GM18502 (cell line): ENCODE data around the gene IL1RL2.

ENCODE experiments used
- ATAC-seq: cut with Tn5 transposase; IDR thresholded peaks from one replicate; pipeline ENCODE4 v1.9.1; 2021; ENCODE audit warnings: mild to moderate bottlenecking; ENCODE audit not compliant: unreplicated experiment, poor library complexity

Gene IL1RL2

DNA sequence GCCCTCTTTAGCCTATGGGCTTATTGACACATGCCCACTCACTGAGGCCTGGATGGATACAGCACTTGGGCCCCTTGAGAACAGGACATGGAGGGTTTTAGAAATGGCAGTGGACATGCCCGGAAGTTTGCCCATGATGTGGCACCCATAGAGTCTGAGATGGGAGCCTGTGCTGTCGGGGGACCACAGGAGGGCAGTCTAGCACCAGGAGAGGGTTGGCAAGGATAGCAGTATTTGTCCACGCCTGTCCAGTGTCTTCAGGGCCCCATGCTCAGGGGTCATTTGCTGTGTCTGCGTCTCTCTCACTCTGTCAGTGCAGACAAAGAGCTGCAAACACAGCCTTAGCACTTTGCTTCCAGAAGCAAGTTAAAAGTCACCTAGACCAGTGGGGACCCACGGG lies 48.7 kb downstream of the IL1RL2 start:
- no peak for ATAC-seq

DNA sequence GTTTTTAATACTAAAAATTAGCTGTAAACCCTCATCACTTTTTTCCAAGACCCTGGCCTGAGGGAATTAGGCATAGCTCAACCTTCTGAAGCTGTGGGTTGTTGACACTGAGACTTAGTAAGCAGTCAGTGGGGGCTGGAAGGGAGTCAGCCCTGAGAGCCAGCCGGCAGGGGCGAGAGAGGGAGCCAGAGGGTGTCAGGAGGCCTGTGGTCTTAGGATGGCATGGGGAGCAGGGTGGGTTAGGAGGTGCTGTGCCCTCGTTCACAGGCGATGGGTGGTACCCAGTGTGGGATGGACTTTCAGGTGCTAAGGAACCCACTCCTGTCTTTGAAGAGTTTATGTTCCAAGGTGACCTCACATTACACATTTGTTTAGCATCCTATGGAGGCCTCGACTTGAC lies 49.3 kb downstream of the IL1RL2 start:
- ATAC-seq, result no peak

DNA sequence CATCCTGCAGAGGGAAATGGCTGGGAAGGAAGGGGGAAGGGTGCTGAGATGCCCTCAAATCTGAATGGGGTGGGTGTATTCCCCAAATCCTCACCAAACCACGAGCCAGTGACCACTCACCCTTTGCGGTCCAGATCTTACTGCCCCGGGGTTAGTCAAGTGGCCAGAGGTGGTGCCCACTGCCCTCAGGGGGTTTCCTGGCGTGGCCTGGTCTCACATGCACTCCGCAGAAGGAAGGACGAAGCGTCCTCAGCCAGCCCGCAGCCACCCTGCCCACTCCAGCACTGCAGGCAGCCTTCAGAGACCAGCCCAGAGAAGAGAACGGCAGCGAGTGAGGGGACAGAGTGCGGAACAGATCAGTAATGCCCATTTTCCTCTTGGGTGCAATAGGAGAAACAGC lies 50.4 kb downstream of the IL1RL2 start:
- no peak for ATAC-seq

DNA sequence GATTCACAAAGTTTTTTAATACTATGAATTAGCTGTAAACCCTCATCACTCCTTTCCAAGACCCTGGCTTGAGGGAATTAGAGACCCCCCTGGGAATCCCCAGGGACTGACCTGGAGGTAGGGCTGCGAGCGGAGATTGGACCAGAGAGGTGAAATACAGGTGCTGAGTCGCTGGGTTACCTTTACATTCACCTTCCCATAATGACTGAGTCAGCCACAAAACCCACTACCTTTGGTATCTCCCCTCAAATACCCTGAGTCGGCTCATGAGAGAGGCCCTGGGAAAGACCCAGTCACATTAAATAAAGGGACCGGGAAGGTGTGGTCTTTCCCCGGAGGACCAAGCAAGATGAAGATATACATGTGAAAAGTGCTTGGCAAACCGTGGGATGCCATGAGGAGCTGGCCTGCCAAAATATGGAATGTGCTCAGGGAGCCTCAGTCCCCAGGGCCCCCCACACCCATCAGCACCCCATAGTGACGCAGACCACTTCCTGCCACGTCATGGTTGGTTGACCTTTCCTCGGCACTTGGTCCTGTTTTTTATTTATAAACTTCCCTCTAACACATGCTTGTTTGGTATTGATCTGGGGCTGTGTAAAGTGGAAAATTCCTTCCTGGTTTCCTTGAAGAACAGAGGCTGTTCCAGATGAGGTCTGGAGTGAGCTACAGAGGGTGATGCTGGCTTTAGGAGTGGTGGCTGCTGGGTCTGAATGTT lies 51.4 kb downstream of the IL1RL2 start:
- no peak for ATAC-seq

DNA sequence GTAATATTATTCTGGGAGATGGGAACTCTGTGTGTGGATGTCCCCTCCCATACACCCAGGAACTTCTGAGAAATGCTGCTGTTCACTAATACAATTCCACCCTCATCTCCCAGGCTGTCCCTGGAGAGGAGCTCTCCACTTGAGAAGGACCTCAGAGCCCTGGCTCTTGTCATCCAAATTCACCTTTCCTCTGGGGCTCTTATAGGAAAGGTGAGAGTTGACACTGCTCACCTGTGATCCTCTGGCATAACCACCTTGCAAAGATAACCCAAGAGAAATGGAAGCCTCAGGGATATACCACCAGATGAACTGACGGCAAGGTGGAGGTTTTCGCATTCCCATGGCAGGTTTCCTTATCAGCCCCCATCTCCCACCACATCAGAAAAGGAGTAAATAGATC lies 52.0 kb downstream of the IL1RL2 start:
- no peak for ATAC-seq

DNA sequence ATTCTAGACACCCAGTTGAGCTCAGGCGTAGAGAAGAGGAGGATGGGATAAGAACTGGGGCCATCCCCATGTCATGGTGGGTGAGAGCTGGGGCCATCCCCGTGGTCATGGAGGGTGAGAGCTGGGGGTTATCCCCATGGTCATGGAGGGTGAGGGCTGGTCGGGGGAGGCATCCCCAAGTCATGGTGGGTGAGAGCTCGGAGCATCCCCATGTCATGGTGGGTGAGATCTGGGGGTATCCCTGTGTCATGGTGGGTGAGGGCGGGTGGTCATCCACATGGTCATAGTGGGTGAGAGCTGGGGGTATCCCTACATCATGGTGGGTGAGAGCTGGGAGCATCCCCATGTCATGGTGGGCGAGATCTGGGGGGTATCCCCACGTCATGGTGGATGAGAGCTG lies 52.5 kb downstream of the IL1RL2 start:
- ATAC-seq, result no peak

DNA sequence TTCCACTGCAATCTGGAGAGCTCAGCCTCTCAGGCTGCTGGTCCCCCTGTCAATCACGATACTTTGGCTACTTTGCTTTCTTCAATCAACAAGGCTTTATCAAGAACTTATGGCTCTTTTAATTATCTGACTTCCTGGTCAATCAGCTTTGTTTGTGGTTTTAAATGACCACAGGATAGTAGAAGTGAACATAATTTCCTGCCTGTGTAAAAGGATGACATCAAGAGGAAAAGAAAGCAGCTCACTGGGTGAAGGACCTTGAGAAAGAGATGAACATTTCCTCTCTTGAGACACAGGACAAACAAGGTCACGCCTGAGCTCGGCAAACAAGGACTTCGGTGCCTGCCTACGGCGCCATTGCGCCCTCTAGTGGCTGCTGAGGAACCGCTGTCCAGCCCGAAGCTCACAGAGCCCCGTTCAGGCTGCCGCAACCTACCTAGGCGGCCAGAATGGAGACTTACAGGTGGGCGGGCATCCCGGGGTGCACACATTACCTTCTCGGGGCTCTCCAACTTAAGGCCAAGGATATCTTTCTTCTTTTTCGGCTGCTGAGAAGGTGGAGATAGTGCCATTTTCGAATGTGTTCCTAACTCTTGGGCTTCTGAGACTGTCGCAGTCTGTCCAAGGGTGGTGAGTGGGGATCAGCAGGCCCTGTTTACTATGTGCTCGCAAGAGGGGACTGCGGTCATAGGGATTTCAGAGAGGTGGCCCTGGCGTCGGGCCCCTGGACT lies 54.0 kb downstream of the IL1RL2 start:
- peak; percentile 93 for ATAC-seq

DNA sequence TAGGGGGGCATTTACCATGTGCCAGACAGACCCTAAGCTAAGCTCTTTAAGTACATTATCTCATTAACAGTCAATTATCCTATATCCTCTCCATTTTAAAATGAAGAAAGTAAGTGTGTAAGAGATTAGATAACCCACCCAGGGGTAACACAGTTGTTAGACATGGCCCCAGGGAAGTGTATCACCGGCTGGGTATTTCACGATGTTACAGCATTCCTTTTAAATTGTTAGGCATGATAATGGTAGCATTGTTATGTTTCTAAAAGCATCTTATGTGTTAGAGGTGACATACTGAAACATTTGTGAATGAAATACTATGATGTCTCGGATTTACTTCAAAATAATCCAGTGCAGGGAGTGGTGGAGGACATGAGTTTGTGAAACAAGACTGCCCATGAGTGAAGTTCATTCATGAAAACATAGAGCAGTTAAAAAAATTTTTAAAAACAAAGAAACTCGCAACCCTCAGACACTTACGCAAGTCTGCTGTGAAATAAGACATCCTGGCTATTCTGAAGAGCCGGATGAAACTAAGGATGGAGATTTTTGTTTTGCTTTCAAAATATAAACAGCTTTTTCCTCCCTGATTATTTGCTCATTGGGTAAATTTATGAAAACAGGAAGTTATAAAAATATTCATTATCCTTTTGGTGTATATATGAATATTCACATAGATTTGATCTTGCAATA lies 54.9 kb downstream of the IL1RL2 start:
- no peak for ATAC-seq

DNA sequence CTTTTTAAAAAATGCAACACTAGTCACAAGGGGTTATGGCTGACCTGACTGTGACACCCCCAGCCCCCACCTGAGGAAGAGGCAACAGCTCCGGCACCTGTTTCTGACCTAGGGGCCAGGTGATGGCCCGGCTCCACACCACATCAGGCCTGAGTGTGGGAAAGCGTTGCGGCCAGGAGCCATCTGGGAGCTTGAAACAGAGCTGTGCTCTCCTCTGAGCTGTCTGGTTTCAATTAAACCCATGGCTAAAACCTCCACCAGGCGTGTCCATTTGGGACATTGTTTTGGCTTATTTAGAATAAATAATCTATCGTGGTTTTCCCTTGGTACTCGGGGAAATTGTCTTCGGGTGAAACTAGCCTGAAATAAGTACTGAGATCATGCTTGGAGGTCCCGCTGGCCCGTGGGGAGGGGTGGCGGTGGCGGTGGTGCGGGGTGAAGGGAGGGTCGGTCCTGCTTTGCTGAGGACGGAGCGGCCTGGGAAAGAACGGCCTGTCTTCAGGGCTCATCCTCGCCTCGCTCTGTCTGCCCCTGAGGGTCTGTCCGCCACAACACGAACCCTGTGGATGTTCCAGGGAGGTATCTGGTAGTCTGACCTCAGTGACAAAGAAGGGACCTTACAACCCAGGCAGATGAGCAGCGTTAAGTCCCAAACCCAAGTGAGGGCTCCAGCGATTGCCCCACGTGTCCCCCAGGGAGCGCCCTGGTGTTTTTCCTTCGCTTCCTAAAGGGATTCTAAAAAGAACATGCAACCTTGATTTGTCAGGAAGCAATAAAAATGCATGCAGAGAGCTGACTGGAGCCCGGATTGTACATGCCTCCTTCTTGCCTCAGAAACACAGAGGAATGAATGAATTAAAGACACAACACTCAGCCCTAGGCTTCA lies 58.7 kb downstream of the IL1RL2 start:
- no peak for ATAC-seq

DNA sequence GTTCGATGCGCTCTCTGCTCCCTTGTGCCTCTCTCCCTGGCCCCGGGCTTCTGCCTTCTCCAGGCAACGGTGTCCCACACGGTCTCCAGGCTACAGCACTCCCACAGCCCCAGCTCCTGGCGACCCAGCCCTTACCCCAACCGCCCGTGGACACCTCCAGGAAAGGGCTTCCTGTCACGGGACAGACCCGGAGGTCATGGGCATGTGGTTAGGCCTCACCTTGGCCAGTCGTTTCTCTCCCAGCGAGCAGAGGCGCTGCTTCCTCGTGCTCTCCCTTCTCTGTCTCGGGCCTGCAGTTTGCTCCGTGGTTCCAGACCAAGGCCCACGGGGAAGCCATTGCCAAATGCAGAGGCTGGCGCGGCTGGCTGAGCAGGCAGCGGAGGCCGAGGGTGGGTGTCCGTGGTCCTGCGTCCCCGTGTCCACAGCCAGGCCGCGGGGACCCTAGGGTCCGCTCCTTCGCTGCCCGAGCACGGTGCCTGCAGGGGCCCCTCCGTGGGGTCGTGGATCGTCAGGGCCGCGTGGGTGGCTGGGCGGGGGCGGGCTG lies 63.5 kb downstream of the IL1RL2 start:
- ATAC-seq, result no peak

DNA sequence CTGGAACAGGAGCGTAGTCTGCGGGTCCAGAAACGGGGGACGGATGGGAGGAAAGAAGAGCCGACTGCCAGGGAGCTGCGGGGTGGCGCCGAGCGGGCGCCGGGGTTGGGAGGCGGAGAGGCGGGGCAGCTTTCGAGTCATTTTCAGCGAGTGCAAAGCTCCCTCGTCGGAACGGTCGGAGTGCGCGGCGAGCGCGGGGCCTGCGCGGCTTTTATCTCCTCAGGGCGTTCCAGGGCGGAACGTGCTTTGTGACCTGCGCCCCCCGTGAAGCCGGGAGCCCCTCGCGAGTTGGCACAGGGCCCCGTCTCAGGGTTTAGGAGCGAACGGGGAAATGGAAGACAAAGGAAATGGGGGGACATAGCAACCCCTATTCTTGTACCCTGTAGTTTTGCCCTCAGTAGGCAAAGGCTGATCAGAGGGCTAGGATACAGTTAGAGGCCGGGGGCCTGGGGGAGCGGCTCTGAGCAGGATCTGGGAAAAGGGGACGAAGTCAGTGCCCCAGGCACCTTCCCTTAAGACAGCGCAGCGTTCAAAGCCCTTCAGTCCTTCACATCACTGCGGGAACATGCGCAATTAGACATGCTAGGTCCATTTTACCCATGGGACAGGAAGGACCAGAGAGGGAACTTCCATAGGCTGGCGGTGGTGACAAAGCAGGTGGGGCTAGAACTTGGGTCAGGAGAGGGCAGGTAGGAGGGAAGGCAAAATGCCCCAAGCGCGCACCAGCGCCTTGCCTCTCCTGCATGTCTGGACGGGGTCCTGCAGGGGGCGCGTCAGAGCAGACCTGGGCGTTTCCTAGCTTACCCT lies 64.4 kb downstream of the IL1RL2 start:
- peak; percentile 76 for ATAC-seq

DNA sequence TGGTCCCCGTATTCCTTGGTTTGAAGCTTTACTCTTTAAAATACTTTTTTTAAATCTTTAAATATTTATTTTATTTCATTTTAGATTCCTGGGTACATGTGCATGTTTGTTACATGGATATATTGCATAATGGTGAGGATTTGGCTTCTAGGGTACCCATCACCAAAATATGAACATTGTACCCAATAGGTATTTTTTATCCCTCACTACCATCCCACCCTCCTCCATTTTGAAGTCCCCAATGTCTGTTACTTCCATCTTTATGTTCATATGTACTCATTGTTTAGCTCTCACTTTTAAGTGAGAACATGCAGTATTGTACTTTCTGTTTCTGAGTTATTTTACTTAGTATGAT lies 65.0 kb downstream of the IL1RL2 start:
- no peak for ATAC-seq

DNA sequence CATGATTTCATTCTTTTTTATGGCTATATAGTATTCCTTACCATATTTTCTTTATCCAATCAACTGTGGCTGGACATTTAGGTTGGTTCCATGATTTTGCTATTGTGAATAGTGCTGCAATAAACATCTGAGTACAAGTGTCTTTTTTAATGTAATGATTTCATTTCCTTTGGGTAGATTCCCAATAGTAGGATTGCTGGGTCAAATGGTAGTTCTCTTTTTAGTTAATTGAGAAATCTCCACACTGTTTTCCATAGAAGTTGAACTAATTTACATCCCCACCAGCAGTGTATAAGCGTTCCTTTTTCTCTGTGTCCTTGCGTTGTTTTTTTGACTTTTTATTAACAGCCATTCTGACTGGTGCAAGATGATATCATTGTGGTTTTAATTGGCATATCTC lies 65.4 kb downstream of the IL1RL2 start:
- ATAC-seq, result no peak

DNA sequence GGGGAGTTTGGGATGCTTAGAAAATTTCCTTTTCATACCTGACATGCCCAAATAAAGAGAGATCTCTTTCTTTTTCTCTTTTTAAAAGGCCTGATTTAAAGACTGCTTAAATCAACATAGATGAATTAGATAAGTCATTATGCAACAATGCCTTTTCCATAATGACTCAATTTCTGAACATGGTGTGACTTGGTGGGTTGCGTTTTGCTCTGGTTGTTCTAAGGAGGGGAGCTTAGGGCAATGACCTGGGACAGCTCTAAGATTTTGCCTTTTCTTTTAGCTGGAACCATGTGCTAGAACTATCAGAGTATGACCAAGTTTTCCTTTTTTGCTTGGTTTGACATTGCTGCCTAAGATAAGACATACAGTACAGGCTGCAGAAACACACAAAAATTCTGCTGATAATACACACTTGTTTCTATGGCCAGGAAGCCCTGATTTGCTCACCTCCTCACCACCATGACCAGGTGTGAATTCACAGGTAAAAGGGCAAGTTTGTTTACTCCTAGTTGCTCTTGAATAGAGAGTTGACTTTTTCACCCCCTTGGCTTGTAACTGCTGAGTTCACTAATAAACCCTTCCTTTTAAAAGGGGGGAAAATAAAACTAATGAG lies 66.4 kb downstream of the IL1RL2 start:
- no peak for ATAC-seq

DNA sequence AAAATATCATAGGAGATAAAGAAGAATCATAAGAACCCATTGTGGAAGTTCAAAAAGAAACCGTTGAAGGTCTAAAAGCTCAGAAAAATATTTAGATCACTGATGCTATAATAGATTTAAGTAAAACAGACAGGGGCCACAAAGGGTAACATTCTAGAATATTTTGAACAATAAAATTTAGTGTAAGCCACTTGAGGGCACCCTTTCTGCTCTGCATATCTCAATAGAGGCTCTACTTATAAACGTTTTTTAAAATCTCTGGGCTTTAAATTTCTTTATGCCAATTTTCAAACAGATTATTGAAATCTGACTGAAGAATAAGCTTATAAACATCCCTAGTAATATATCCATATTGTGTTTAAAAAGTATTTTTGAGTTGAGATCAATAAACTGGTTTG lies 66.9 kb downstream of the IL1RL2 start:
- ATAC-seq, result no peak

DNA sequence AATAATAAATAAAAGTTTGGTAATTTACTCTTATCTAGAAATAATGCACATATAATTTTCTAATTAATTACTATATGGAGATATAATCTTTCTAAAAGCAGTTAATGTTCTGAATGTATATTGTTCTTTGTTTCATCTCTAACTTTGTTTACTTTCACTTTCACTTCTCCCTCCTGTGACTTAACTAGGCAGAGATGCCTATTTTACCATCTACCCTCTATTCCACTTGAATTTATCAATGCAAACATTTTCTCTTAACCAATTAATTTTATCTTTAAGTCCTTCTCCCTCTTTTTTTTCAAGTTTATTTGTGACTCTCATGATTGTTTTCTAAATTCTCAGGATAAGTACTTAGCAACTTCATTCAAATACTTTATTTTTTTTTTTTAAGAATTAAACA lies 69.5 kb downstream of the IL1RL2 start:
- no peak for ATAC-seq

DNA sequence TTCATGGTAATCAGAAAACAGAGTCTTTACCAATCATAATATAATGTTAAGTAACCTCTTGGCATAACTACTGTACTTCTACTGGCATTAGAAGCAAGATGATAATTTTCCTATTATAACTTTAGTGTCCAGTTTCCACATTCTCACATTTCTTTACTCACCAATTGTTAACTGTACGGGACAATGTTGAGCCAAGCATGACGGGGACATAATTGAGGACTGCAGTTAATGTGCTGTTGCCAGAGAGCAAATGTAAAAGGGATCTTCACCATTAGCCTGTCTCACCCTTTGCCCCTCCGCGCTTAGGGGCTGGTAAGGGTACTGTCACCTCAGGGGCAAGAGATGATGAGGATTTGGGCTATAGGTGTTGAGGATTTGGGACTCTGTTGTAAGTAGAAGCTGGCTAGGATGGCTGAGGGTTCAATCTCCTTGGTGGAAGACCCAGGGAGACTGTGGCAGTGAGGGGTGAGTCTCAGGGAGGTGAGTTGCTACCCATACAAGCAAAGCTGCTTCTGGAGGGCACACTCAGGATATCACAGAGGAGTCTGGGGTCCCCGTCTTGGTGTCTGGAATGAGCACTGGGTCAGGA lies 70.1 kb downstream of the IL1RL2 start:
- ATAC-seq, result no peak

DNA sequence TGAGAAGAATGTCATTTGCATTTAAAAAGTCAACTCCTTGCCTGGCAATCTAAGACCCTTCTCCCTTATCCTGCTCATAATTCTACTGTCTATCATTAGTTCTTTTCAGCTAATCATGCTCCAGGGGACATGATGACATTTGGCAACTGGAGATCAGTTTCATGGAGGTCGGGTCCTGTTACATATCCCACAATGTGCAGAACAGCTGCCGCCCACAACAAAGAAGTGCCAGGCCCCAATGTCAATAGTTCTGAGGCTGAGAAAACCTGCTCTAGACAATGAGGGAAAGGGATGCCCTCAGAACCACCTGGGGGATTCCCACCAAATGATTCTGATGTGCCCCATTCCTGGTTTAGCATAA lies 71.2 kb downstream of the IL1RL2 start:
- no peak for ATAC-seq
